Tibial nerve (tissue), 4 donors: Measurements from ENCODE around the gene NR2E1.

ENCODE experiments used
- EP300 ChIP-seq, 2 donors: sonication (generic); formaldehyde crosslinking; IDR thresholded peaks; one replicate each; pipeline ENCODE4 v1.6.1; 2017; ENCODE audit warnings: antibody characterized with exemption in 2 of 2, mild to moderate bottlenecking in 1 of 2
- POLR2A ChIP-seq, 2 donors: fragments of 450-650 bp; IDR thresholded peaks; one replicate each; pipeline ENCODE4 v1.6.1; 2017; ENCODE audit warnings: antibody characterized with exemption in 2 of 2, mild to moderate bottlenecking in 2 of 2, moderate library complexity in 2 of 2
- TF ChIP-seq, protein P1 (sequence below), 5 experiments: fragments of 200-600 bp in 3 of 5; fragments of 450-650 bp in 2 of 5; sonication (generic) in 3 of 5; IDR thresholded peaks; one replicate each; pipeline ENCODE4 v1.5.1; 2016 to 2019; ENCODE audit warnings: antibody characterized with exemption in 5 of 5, mild to moderate bottlenecking in 3 of 5, moderate library complexity in 2 of 5

GRCh38 chr6:108180776-108181175 lies 15.0 kb downstream of the NR2E1 start:
- no peak for TF ChIP-seq POLR2A (IDR thresholded peaks at IDR 0.05)
- TF ChIP-seq, protein P1, sequence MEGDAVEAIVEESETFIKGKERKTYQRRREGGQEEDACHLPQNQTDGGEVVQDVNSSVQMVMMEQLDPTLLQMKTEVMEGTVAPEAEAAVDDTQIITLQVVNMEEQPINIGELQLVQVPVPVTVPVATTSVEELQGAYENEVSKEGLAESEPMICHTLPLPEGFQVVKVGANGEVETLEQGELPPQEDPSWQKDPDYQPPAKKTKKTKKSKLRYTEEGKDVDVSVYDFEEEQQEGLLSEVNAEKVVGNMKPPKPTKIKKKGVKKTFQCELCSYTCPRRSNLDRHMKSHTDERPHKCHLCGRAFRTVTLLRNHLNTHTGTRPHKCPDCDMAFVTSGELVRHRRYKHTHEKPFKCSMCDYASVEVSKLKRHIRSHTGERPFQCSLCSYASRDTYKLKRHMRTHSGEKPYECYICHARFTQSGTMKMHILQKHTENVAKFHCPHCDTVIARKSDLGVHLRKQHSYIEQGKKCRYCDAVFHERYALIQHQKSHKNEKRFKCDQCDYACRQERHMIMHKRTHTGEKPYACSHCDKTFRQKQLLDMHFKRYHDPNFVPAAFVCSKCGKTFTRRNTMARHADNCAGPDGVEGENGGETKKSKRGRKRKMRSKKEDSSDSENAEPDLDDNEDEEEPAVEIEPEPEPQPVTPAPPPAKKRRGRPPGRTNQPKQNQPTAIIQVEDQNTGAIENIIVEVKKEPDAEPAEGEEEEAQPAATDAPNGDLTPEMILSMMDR (IDR thresholded peaks at IDR 0.05) = no peak
- TF ChIP-seq EP300 (IDR thresholded peaks at IDR 0.05) = no peak
